Measurements from ENCODE around the gene ASIC2.

ASIC2 gene

GRCh38 chr17:32980230-32980629, 312.9 kb downstream of the ASIC2 start:
- Histone ChIP-seq H3K4me3 (ENCODE audit: low read depth, low read length) (no peak overlapping the region), H3K4me1 (ENCODE audit: control insufficient read depth, insufficient read depth, low read length) (no peaks in the 10 kb centered on the region), H3K9me3 (ENCODE audit: control insufficient read depth, insufficient read depth, low read depth, low read length) (no peaks in the 10 kb centered on the region), H3K36me3 (ENCODE audit: control insufficient read depth in 2 of 2, insufficient read depth in 1 of 2, low read length in 2 of 2) (no peaks in the 10 kb centered on the region), H3K27ac (ENCODE audit: extremely low read depth, low read depth, low read length) (no peak overlapping the region)
- ChIA-PET POLR2A (no interaction called here), CTCF (no interaction called here)
- no peak for TF ChIP-seq EGR2 (tag by site-specific recombination; IDR thresholded peaks at IDR 0.05; ENCODE audit: low read depth)
- TF ChIP-seq ZSCAN5A (tag by site-specific recombination; IDR thresholded peaks at IDR 0.05), result no peak

GRCh38 chr17:32976605-32977004, 316.5 kb downstream of the ASIC2 start:
- TF ChIP-seq PRDM2 (tag by site-specific recombination; IDR thresholded peaks at IDR 0.05; ENCODE audit: borderline replicate concordance) (no peak), ZNF138 (tag by site-specific recombination; IDR thresholded peaks at IDR 0.05; ENCODE audit: borderline replicate concordance) (no peak), ZSCAN16 (tag by site-specific recombination; IDR thresholded peaks at IDR 0.05) (no peak), GFI1B (tag by site-specific recombination; IDR thresholded peaks at IDR 0.05) (no peak), ZNF398 (tag by site-specific recombination; IDR thresholded peaks at IDR 0.05) (no peak), ZNF121 (tag by site-specific recombination; IDR thresholded peaks at IDR 0.05) (no peak), ZSCAN18 (tag by site-specific recombination; IDR thresholded peaks at IDR 0.05) (no peak)
- POLR2A ChIA-PET, result no interaction called here
- CTCF ChIA-PET, result interaction anchor here (0.8 to 1.3 kb wide), 3 partner anchors 22 to 76 kb away, joined by 3 to 8 read pairs (median 4); no protein-coding TSS in a partner anchor
- H3K4me1 ChIP-seq (ENCODE audit: control insufficient read depth, insufficient read depth, low read length), result no peaks in the 10 kb centered on the region
- H3K4me3 ChIP-seq (ENCODE audit: low read depth, low read length), result no peak overlapping the region
- H3K27ac ChIP-seq (ENCODE audit: extremely low read depth, low read depth, low read length), result no peak overlapping the region
- no peaks in the 10 kb centered on the region for H3K9me3 ChIP-seq (ENCODE audit: control insufficient read depth, insufficient read depth, low read depth, low read length)
- H3K36me3 ChIP-seq (ENCODE audit: control insufficient read depth in 2 of 2, insufficient read depth in 1 of 2, low read length in 2 of 2), result no peaks in the 10 kb centered on the region

GRCh38 chr17:32976131-32976530, 317.0 kb downstream of the ASIC2 start:
- TF ChIP-seq ZBTB17 (tag by site-specific recombination; IDR thresholded peaks at IDR 0.05) (no peak), ZNF677 (tag by site-specific recombination; IDR thresholded peaks at IDR 0.05) (no peak), ZBTB7A (tag by site-specific recombination; IDR thresholded peaks at IDR 0.05; ENCODE audit: low read depth) (no peak), ZNF416 (tag by site-specific recombination; IDR thresholded peaks at IDR 0.05) (no peak), ZNF585B (tag by site-specific recombination; IDR thresholded peaks at IDR 0.05) (no peak), ZNF621 (tag by site-specific recombination; IDR thresholded peaks at IDR 0.05) (no peak), ZNF660 (tag by site-specific recombination; IDR thresholded peaks at IDR 0.05) (no peak), EGR2 (tag by site-specific recombination; IDR thresholded peaks at IDR 0.05; ENCODE audit: low read depth) (no peak), ZNF776 (tag by site-specific recombination; IDR thresholded peaks at IDR 0.05; ENCODE audit: borderline replicate concordance) (no peak), ZSCAN4 (tag by site-specific recombination; IDR thresholded peaks at IDR 0.05) (no peak), ZNF112 (tag by site-specific recombination; IDR thresholded peaks at IDR 0.05) (no peak)
- Histone ChIP-seq H3K27ac (ENCODE audit: extremely low read depth, low read depth, low read length) (no peak overlapping the region), H3K4me1 (ENCODE audit: control insufficient read depth, insufficient read depth, low read length) (no peaks in the 10 kb centered on the region), H3K4me3 (ENCODE audit: low read depth, low read length) (no peak overlapping the region), H3K36me3 (ENCODE audit: control insufficient read depth in 2 of 2, insufficient read depth in 1 of 2, low read length in 2 of 2) (no peaks in the 10 kb centered on the region), H3K9me3 (ENCODE audit: control insufficient read depth, insufficient read depth, low read depth, low read length) (no peaks in the 10 kb centered on the region)
- CTCF ChIA-PET, result interaction anchor here (0.8 to 1.3 kb wide), 3 partner anchors 22 to 76 kb away, joined by 3 to 8 read pairs (median 4); no protein-coding TSS in a partner anchor
- POLR2A ChIA-PET, result no interaction called here
